Lower leg skin (tissue), 4 donors: ENCODE results near the gene COG4. TPM values are rescaled to one million over a fixed set of nuclear protein-coding genes. Genes with fewer than 3 reads are reported as not detected.
"Not testable (repeated sequence)": the region's sequence is repeated elsewhere in the genome, so short reads cannot be mapped to it uniquely, and the experiment has no call there.

Experiments
- DNase-seq, 2 donors: peaks; one replicate each; pipeline ENCODE4 v3.0.0-alpha.2; 2019; ENCODE audit warnings: low spot score in 2 of 2
- H3K4me3 ChIP-seq: fragments of 200-600 bp; sonication (generic); 2 replicates; pipeline ENCODE4 v1.5.1; 2017; ENCODE audit warnings: mild to moderate bottlenecking, low read depth; ENCODE audit not compliant: poor library complexity, severe bottlenecking
- POLR2A ChIP-seq, 2 donors: fragments of 450-650 bp; IDR thresholded peaks; one replicate each; pipeline ENCODE4 v1.6.1; 2016 to 2017; ENCODE audit warnings: antibody characterized with exemption in 2 of 2, mild to moderate bottlenecking in 1 of 2, moderate library complexity in 1 of 2
- WGBS, 2 donors: methylation state at CpG; one replicate each; pipeline ENCODE4 v1.1.5; 2018; 5-methylcytosine and 5-hydroxymethylcytosine counted together
- intact Hi-C: fragments of 100-400 bp; cut with DNase I; formaldehyde crosslinking; loops from one replicate; pipeline ENCODE4 v1.15.0; 2023; ENCODE audit warnings: low total_unique reads
- total RNA-seq, 4 donors: library from RNA; depleted of rRNA; stranded (reverse); fragments of >200 nt; gene quantifications; one replicate each; pipeline ENCODE4 v1.1.0, GENCODE V29; 2016
- TF ChIP-seq, protein P1 (sequence below), 3 donors: fragments of 450-650 bp; IDR thresholded peaks; one replicate each; pipeline ENCODE4 v1.5.1; 2016; ENCODE audit warnings: antibody characterized with exemption in 3 of 3, mild to moderate bottlenecking in 3 of 3, moderate library complexity in 2 of 3

COG4 gene
- total RNA-seq, 4 donors from 2014 or later: 36.0 to 95.7 (median 48.3) TPM

DNA sequence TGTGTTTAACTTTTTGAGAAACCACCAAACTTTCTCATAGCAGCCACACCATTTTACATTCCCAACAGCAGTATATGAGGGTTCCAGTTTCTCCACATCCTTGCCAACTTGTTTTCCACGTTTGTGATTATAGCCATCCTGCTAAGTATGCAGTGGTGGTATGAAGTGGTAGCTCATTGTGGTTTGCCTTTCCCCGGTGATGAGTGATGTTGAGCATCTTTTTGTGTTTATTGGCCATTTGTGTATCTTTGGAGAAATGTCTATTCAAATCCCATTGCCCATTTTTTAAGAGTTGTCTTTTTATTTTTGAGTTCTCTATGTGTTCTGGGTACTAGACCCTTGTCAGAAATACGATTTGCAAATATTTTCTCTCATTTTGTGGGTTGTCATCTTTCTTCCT, 17.6 kb upstream of the COG4 start:
- WGBS, 2 donors: 44 to 57% methylated on average over 3 of the region's 3 CpGs
- no peak for DNase-seq
- intact Hi-C loops: no loop called here
- H3K4me3 ChIP-seq: no peak overlapping the region
- TF ChIP-seq, protein P1, sequence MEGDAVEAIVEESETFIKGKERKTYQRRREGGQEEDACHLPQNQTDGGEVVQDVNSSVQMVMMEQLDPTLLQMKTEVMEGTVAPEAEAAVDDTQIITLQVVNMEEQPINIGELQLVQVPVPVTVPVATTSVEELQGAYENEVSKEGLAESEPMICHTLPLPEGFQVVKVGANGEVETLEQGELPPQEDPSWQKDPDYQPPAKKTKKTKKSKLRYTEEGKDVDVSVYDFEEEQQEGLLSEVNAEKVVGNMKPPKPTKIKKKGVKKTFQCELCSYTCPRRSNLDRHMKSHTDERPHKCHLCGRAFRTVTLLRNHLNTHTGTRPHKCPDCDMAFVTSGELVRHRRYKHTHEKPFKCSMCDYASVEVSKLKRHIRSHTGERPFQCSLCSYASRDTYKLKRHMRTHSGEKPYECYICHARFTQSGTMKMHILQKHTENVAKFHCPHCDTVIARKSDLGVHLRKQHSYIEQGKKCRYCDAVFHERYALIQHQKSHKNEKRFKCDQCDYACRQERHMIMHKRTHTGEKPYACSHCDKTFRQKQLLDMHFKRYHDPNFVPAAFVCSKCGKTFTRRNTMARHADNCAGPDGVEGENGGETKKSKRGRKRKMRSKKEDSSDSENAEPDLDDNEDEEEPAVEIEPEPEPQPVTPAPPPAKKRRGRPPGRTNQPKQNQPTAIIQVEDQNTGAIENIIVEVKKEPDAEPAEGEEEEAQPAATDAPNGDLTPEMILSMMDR (IDR thresholded peaks at IDR 0.05): no peak
- TF ChIP-seq POLR2A (IDR thresholded peaks at IDR 0.05): no peak

DNA sequence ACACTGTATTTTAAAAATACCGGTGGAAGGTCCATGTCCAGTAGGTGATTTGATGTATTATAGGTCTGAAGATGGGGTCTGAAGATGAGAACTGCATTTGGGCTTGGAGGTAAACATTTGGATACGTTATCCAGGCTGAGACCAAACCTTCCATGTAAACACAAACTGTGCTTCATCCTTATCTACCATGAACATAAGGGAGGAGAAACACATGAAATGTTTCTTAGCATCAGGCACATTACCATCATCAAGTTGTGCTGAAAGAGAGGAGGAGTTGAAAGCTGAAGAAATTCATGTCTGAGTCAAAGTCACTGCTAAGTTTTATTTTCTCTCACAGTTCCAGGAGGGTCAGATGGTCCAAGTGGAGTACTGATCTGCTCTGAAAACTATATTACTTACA, 11.6 kb upstream of the COG4 start:
- no peak for DNase-seq
- no peak for TF ChIP-seq POLR2A (IDR thresholded peaks at IDR 0.05)
- H3K4me3 ChIP-seq: no peak overlapping the region
- 83 to 93% methylated on average over 2 of the region's 2 CpGs for WGBS, 2 donors
- intact Hi-C loops: loop anchor here (5.0 to 10.0 kb wide), 2 partner anchors 117 to 240 kb away; no protein-coding TSS in a partner anchor

DNA sequence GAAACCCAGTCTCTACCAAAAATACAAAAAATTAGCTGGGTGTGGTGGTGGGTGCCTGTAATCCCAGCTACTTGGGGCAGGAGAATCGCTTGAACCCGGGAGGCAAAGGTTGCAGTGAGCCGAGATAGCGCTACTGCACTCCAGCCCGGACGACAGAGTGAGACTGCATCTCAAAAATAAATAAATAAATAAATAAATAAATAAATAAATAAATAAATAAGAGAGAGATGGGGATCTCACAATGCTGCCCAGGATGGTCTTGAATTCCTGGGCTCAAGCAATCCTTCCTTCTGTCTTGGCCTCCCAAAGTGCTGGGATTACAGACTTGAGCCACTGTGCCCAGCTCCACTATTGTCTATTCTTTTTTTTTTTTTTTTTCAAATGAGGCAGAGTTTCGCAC, 6.6 kb upstream of the COG4 start:
- intact Hi-C loops: loop anchor here (10.0 kb wide), 1 partner anchor 245 kb away; no protein-coding TSS in a partner anchor
- H3K4me3 ChIP-seq, DNase-seq: not testable (repeated sequence)
- WGBS, 2 donors: 92 to 97% methylated on average over 6 of the region's 7 CpGs

DNA sequence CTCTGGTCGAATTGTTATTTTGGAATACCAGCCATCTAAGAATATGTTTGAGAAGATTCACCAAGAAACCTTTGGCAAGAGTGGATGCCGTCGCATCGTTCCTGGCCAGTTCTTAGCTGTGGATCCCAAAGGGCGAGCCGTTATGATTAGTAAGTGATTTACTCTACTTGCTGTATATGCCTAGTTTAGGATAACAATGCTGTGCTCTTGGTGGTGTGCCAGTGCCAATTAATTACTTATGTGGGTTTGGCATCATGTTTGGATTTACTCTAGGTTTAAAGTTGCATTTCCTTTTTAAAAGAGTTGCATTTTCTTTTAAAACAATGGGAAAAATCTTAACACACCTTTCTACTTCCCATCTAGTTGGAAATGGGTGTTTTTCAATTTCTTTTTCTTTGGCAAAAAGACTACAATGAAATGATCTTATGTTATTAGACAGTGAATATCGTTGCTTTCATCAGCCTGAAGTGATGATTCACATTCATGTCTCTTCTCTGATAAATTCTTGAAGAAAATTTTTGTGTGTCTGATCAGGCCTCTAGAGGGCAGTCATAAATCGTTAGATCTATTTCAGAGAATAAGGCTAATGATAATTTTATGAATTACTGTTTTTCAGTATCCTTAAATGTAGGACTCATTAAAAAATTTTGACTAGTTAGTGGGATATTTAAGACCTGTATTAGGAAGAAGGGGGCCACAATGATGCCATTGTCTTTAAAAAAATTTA, 5.9 kb upstream of the COG4 start:
- H3K4me3 ChIP-seq: no peak overlapping the region
- no peak for DNase-seq
- no peak for TF ChIP-seq POLR2A (IDR thresholded peaks at IDR 0.05)
- TF ChIP-seq, protein P1 (IDR thresholded peaks at IDR 0.05): no peak
- intact Hi-C loops: no loop called here
- 53 to 61% methylated on average over 8 of the region's 8 CpGs for WGBS, 2 donors

DNA sequence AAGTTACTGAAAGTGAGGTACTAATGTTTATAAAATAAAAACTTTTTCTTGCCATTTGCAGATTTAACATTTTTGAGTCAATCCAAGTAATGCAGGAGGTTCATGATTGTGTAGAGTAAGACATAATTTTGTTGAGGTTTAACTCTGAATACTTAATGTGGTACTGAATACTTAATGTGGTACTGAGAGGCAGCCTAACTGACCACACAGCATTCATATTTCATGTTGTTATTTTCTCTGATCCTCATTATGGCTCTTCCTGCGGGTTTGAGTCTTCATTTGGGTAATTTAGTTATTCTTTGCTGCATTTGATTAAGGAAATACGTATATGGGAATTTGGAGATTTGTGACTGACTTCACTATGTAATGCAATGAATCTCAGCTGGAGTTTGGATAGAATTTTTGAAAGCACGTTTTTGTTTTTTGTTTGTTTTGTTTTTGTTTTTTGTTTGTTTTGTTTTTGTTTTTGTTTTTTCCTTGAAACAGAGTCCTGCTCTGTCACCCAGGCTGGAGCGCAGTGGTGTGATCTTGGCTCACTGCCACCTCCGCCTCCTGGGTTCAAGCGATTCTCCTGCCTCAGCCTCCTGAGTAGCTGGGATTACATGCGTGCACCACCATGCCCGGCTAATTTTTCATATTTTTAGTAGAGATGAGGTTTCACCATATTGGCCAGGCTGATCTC, 4.1 kb upstream of the COG4 start:
- no peak overlapping the region for H3K4me3 ChIP-seq
- no peak for DNase-seq
- intact Hi-C loops: no loop called here
- TF ChIP-seq POLR2A (IDR thresholded peaks at IDR 0.05): no peak
- TF ChIP-seq, protein P1 (IDR thresholded peaks at IDR 0.05): no peak
- WGBS, 2 donors: 72 to 75% methylated on average over 8 of the region's 8 CpGs

DNA sequence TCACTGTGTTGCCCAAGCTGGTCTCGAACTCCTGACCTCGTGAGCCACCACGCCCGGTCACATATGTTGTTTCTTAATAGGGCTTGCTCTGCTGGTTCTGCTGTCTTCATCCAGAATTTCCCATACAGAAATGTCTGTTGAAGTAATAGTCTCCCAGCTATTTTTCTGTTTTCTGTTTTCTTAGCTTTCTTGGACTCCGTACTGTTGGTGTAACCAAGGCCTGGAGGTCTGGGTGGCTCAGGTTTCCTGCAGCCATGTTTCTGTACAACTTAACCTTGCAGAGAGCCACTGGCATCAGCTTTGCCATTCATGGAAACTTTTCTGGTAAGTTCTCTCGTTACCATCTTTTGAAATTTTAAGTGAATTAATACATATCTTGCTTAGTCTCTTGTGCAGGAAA, 3.0 kb upstream of the COG4 start:
- 68 to 80% methylated on average over 6 of the region's 6 CpGs for WGBS, 2 donors
- DNase-seq: no peak
- TF ChIP-seq, protein P1 (IDR thresholded peaks at IDR 0.05): no peak
- no peak for TF ChIP-seq POLR2A (IDR thresholded peaks at IDR 0.05)
- H3K4me3 ChIP-seq: no peak overlapping the region
- intact Hi-C loops: no loop called here

DNA sequence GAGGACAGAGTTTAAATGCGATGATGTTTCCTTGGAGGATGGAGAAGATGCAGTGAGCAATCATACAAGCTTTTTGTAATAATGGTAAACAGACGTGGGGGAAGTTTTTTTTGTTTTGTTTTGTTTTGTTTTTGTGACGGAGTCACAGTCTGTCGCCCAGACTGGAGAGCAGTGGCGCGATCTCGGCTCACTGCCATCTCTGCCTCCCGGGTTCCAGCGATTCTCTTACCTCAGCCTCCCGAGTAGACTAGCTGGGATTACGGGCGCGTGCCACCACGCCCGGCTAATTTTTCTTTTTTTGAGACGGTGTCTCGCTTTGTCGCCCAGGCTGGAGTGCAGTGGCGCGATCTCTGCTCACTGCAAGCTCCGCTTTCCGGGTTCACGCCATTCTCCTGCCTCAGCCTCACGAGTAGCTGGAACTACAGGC, 1.1 kb upstream of the COG4 start:
- WGBS, 2 donors: 0% methylated on average over 24 of the region's 24 CpGs

More for the DNA sequence above, 1.1 kb upstream of the COG4 start:
- DNase-seq: peak in 1 of 2 donors; percentile 89
- H3K4me3 ChIP-seq: peak overlapping the region; percentile 74
- intact Hi-C loops: not testable (repeated sequence)
